K562 (cell line): ENCODE data around the gene DGKZ. TPM values are rescaled to one million over a fixed set of nuclear protein-coding genes. Genes with fewer than 3 reads are reported as not detected.

ENCODE experiments used
- BRCA1 ChIP-seq, 2 experiments: fragments of 450-650 bp in 1 of 2; sonication (generic) in 1 of 2; formaldehyde crosslinking in 1 of 2; IDR thresholded peaks; 2 replicates each; pipeline versions ENCODE4 v1.5.0 to v1.6.1; 2017 to 2020; ENCODE audit warnings: mild to moderate bottlenecking in 1 of 2, missing genetic modification reagents in 1 of 2
- CREB1 ChIP-seq, 2 experiments: sonication (generic) in 1 of 2; formaldehyde crosslinking in 1 of 2; IDR thresholded peaks; 2 replicates each; pipeline versions ENCODE4 v1.6.1 to v1.8.0; 2012 to 2022; ENCODE audit warnings: inconsistent platforms in 1 of 2, mild to moderate bottlenecking in 1 of 2, missing genetic modification reagents in 1 of 2, moderate library complexity in 1 of 2
- CREB3 ChIP-seq: fragments of 450-650 bp; conservative IDR thresholded peaks from 2 replicates; pipeline ENCODE4 v1.6.1; 2016; ENCODE audit warnings: missing genetic modification characterization, low read depth, mild to moderate bottlenecking, missing compliant biosample characterization, moderate library complexity
- CREM ChIP-seq: IDR thresholded peaks from 2 replicates; pipeline ENCODE4 v1.6.1; 2014; ENCODE audit warnings: antibody characterized with exemption, low read depth
- E2F5 ChIP-seq: sonication (generic); formaldehyde crosslinking; IDR thresholded peaks from 2 replicates; pipeline ENCODE4 v1.8.0; 2022; ENCODE audit warnings: mild to moderate bottlenecking, missing genetic modification reagents
- E2F6 ChIP-seq, 2 experiments: IDR thresholded peaks; 2 replicates each; pipeline ENCODE4 v1.6.1; 2011; ENCODE audit warnings: borderline replicate concordance in 1 of 2, control low read depth in 1 of 2, low read depth in 1 of 2, low read length in 1 of 2, mild to moderate bottlenecking in 1 of 2, mixed read lengths in 1 of 2, moderate library complexity in 1 of 2; ENCODE audit not compliant: insufficient read depth in 1 of 2, insufficient read length in 1 of 2, poor library complexity in 1 of 2, severe bottlenecking in 1 of 2; ENCODE audit errors: extremely low read depth in 1 of 2
- FOXM1 ChIP-seq, 2 experiments: fragments of 450-650 bp in 1 of 2; sonication (generic) in 1 of 2; formaldehyde crosslinking in 1 of 2; IDR thresholded peaks; 2 replicates each; pipeline versions ENCODE4 v1.6.1 to v1.9.0; 2017 to 2022; ENCODE audit warnings: low read depth in 2 of 2, mild to moderate bottlenecking in 2 of 2, missing genetic modification reagents in 1 of 2, moderate library complexity in 1 of 2
- JUND ChIP-seq, 2 experiments: IDR thresholded peaks; 2 replicates in 1 of 2; 3 replicates in 1 of 2; pipeline ENCODE4 v1.6.1; 2011; ENCODE audit warnings: borderline replicate concordance in 2 of 2, low read depth in 2 of 2, low read length in 2 of 2, improper control_type of control experiment in 1 of 2, missing biosample characterization in 1 of 2, missing genetic modification characterization in 1 of 2, missing genetic modification reagents in 1 of 2
- LCOR ChIP-seq: sonication (generic); formaldehyde crosslinking; IDR thresholded peaks from 2 replicates; pipeline ENCODE4 v1.8.0; 2022; ENCODE audit warnings: mild to moderate bottlenecking, missing genetic modification reagents
- MCM2 ChIP-seq: fragments of 450-650 bp; IDR thresholded peaks from 2 replicates; pipeline ENCODE4 v1.6.1; 2017; ENCODE audit warnings: low read depth, mild to moderate bottlenecking
- MCM7 ChIP-seq, 2 experiments: fragments of 450-650 bp; IDR thresholded peaks; 2 replicates each; pipeline ENCODE4 v1.6.1; 2016 to 2018
- MYNN ChIP-seq, 2 experiments: sonication (generic); formaldehyde crosslinking in 1 of 2; IDR thresholded peaks; 2 replicates each; pipeline versions ENCODE4 v1.5.0 to v1.6.1; 2016 to 2020; ENCODE audit warnings: antibody characterized with exemption in 1 of 2, missing genetic modification reagents in 1 of 2
- RNF2 ChIP-seq: sonication (generic); IDR thresholded peaks from 2 replicates; pipeline ENCODE4 v1.6.1; 2016
- SMAD1 ChIP-seq: fragments of 150-350 bp; IDR thresholded peaks from 2 replicates; pipeline ENCODE4 v1.6.1; 2014; ENCODE audit warnings: low read length, low read depth; ENCODE audit not compliant: partially characterized antibody
- TRIM24 ChIP-seq, 2 experiments: fragments of 450-650 bp; IDR thresholded peaks; 2 replicates each; pipeline ENCODE4 v1.6.1; 2016
- ZNF347 ChIP-seq: fragments of 450-650 bp; formaldehyde crosslinking; IDR thresholded peaks from 2 replicates; pipeline ENCODE4 v1.4.0; 2020; ENCODE audit warnings: low read depth, mild to moderate bottlenecking, moderate library complexity
- polyA plus RNA-seq, 8 experiments: library from polyadenylated mRNA; depleted of rRNA in 4 of 8; stranded (reverse) in 5 of 8; unstranded in 3 of 8; fragments of >200 nt; fragmentation: Nextera tagmentation in 2 of 8; fragmentation: Illumina TruSeq in 1 of 8; extraction: Ambion mirVana in 2 of 8; extraction: Trizol in 1 of 8; gene quantifications; 2 replicates each; pipeline versions ENCODE4 v1.2.1 to v1.2.3, GENCODE V29; 2011 to 2014; ENCODE audit warnings: inconsistent platforms in 1 of 8, missing spikeins in 1 of 8
- total RNA-seq, 7 experiments: library from RNA; depleted of rRNA in 6 of 7; stranded (reverse); fragments of >200 nt in 6 of 7; fragmentation: Illumina TruSeq in 2 of 7; extraction: Trizol in 2 of 7; gene quantifications; 2 replicates each; pipeline versions ENCODE4 v1.2.1 to v1.2.3, GENCODE V29; 2011 to 2021; ENCODE audit warnings: low replicate concordance in 1 of 7
- TF ChIP-seq, protein P1 (sequence below): sonication (generic); formaldehyde crosslinking; IDR thresholded peaks from 2 replicates; pipeline ENCODE4 v1.8.1; 2023; ENCODE audit warnings: mild to moderate bottlenecking, missing genetic modification reagents
- TF ChIP-seq, protein P2 (sequence below): fragments of 250-450 bp; sonication (Bioruptor Pico); IDR thresholded peaks from 2 replicates; pipeline ENCODE4 v1.8.0; 2021; ENCODE audit warnings: moderate library complexity, mild to moderate bottlenecking, inconsistent platforms

DGKZ gene
- total and polyA plus RNA-seq, 9 of the 15 experiments (the other 6 are each of a cell fraction or from before 2014, with no cell fraction given): 0.51 to 100 (median 44.2) TPM

- TF ChIP-seq CREB3 (tag) (no peak), RNF2 (no peak), ZNF347 (CRISPR knock-in tag) (no peak), LCOR (CRISPR knock-in tag) (no peak), JUND (IDR thresholded peaks at IDR 0.05; ENCODE audit: borderline replicate concordance, low read depth, low read length) (0 out of 2 replicates have a peak, but pooled peaks have one; percentile 10), JUND (tag; IDR thresholded peaks at IDR 0.05; ENCODE audit: borderline replicate concordance, low read depth, low read length) (peak; percentile 43; the same call in 1 of the 3 replicates), TRIM24 (IDR thresholded peaks at IDR 0.05) (no peak), SMAD1 (no peak), E2F5 (CRISPR knock-in tag) (no peak), E2F6 (IDR thresholded peaks at IDR 0.05; ENCODE audit: borderline replicate concordance in 1 of 2, extremely low read depth in 1 of 2, insufficient read depth in 1 of 2, insufficient read length in 1 of 2, low read depth in 1 of 2, low read length in 1 of 2, poor library complexity in 1 of 2, severe bottlenecking in 1 of 2) (no peak), FOXM1 (IDR thresholded peaks at IDR 0.05; ENCODE audit: low read depth) (no peak), FOXM1 (CRISPR knock-in tag; IDR thresholded peaks at IDR 0.05; ENCODE audit: low read depth) (no peak), CREB1 (IDR thresholded peaks at IDR 0.05) (no peak), CREB1 (CRISPR knock-in tag; IDR thresholded peaks at IDR 0.05) (peak; percentile 48; the same call in 1 of the 2 replicates), CREM (peak; percentile 61; the same call in 1 of the 2 replicates), MYNN (IDR thresholded peaks at IDR 0.05) (peak; percentile 62), MYNN (CRISPR knock-in tag; IDR thresholded peaks at IDR 0.05) (no peak), BRCA1 (IDR thresholded peaks at IDR 0.05) (no peak), BRCA1 (CRISPR knock-in tag; IDR thresholded peaks at IDR 0.05) (no peak), MCM2 (no peak), MCM7 (IDR thresholded peaks at IDR 0.05) (no peak)
- TF ChIP-seq, protein P1, sequence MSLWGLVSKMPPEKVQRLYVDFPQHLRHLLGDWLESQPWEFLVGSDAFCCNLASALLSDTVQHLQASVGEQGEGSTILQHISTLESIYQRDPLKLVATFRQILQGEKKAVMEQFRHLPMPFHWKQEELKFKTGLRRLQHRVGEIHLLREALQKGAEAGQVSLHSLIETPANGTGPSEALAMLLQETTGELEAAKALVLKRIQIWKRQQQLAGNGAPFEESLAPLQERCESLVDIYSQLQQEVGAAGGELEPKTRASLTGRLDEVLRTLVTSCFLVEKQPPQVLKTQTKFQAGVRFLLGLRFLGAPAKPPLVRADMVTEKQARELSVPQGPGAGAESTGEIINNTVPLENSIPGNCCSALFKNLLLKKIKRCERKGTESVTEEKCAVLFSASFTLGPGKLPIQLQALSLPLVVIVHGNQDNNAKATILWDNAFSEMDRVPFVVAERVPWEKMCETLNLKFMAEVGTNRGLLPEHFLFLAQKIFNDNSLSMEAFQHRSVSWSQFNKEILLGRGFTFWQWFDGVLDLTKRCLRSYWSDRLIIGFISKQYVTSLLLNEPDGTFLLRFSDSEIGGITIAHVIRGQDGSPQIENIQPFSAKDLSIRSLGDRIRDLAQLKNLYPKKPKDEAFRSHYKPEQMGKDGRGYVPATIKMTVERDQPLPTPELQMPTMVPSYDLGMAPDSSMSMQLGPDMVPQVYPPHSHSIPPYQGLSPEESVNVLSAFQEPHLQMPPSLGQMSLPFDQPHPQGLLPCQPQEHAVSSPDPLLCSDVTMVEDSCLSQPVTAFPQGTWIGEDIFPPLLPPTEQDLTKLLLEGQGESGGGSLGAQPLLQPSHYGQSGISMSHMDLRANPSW (CRISPR knock-in tag): 0 out of 2 replicates have a peak, but pooled peaks have one; percentile 50
- TF ChIP-seq, protein P2, sequence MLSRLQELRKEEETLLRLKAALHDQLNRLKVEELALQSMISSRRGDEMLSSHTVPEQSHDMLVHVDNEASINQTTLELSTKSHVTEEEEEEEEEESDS (CRISPR knock-in tag): no peak
Measured at GRCh38 chr11:46308631-46309419, 38.4 kb upstream of the DGKZ start (continued).
